22Rv1 (cell line): ENCODE results near the gene SPSB1.

Experiments
- ZFX ChIP-seq: fragments of 450-650 bp; IDR thresholded peaks from 2 replicates; pipeline ENCODE4 v1.6.1; 2017; ENCODE audit warnings: antibody characterized with exemption, borderline replicate concordance
- TF ChIP-seq, protein P1 (sequence below): fragments of 450-650 bp; IDR thresholded peaks from 2 replicates; pipeline ENCODE4 v1.5.1; 2017; ENCODE audit warnings: mild to moderate bottlenecking

DNA sequence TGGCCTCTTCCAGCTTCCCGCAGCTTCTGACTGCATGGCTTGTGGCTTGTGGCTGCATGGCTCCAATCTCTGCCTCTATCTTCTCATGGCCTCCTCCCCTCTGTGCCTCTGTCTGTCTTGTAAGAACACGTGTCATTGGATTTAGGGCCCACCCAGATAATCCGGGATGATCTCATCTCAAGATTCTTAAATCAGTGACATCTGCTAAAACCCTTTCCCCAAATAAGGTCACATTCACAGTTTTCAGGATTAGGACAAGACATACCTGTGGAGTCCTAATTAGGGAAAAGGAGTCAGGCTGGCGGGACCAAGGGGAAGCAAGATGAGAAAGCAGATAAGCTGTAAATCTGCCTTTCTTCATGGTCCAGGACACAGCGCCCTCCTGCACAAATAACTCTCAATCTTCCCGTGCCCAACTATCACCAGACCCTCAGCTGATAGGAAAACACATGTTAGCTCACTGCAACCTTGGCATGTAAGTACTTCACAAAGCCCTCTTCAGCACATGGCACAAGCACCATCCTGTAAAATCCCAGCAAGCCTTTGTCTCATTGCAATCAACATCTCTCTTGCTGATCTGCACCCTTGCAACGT, 82.2 kb downstream of the SPSB1 start:
- TF ChIP-seq, protein P1, sequence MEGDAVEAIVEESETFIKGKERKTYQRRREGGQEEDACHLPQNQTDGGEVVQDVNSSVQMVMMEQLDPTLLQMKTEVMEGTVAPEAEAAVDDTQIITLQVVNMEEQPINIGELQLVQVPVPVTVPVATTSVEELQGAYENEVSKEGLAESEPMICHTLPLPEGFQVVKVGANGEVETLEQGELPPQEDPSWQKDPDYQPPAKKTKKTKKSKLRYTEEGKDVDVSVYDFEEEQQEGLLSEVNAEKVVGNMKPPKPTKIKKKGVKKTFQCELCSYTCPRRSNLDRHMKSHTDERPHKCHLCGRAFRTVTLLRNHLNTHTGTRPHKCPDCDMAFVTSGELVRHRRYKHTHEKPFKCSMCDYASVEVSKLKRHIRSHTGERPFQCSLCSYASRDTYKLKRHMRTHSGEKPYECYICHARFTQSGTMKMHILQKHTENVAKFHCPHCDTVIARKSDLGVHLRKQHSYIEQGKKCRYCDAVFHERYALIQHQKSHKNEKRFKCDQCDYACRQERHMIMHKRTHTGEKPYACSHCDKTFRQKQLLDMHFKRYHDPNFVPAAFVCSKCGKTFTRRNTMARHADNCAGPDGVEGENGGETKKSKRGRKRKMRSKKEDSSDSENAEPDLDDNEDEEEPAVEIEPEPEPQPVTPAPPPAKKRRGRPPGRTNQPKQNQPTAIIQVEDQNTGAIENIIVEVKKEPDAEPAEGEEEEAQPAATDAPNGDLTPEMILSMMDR, result no peak
- no peak for TF ChIP-seq ZFX
